OCI-LY1 (cell line): Measurements from ENCODE around the gene RPS6KA2.
A peak's percentile ranks its signal among the peaks of the same experiment; 100 is the strongest.

Source experiments
- H2AFZ ChIP-seq: fragments of 200-600 bp; sonication (generic), shearing (Covaris generic); 2 replicates; pipeline ENCODE4 v1.6.0; 2014; ENCODE audit warnings: antibody characterized with exemption, mild to moderate bottlenecking, low read length
- H3F3A ChIP-seq: fragments of 200-600 bp; sonication (generic), shearing (Covaris generic); 2 replicates; pipeline ENCODE4 v1.6.0; 2014; ENCODE audit warnings: mild to moderate bottlenecking, antibody characterized with exemption, low read length, moderate library complexity; ENCODE audit not compliant: insufficient read depth
- H3K27ac ChIP-seq: fragments of 200-600 bp; sonication (generic); 2 replicates; pipeline ENCODE4 v1.5.1; 2014; ENCODE audit warnings: low read length, mixed run types, mild to moderate bottlenecking, low read depth; ENCODE audit not compliant: poor library complexity, severe bottlenecking
- H3K27me3 ChIP-seq: fragments of 200-600 bp; sonication (generic); 2 replicates; pipeline ENCODE4 v1.6.0; 2014; ENCODE audit warnings: antibody characterized with exemption, mild to moderate bottlenecking, low read length, moderate library complexity; ENCODE audit not compliant: insufficient read depth
- H3K36me3 ChIP-seq: fragments of 200-600 bp; sonication (generic); 2 replicates; pipeline ENCODE4 v1.6.1; 2014; ENCODE audit warnings: mild to moderate bottlenecking, antibody characterized with exemption, low read length, moderate library complexity, mixed read lengths; ENCODE audit not compliant: insufficient read depth
- H3K4me1 ChIP-seq: fragments of 200-600 bp; sonication (generic); 2 replicates; pipeline ENCODE4 v1.5.1; 2014; ENCODE audit warnings: mild to moderate bottlenecking, low read length, moderate library complexity; ENCODE audit not compliant: insufficient read depth, severe bottlenecking
- H3K4me2 ChIP-seq: fragments of 200-600 bp; sonication (generic), shearing (Covaris generic); 2 replicates; pipeline ENCODE4 v1.6.1; 2014; ENCODE audit warnings: low read length
- H3K4me3 ChIP-seq: fragments of 200-600 bp; sonication (generic); 2 replicates; pipeline ENCODE4 v1.5.1; 2014; ENCODE audit warnings: low read length, low read depth, mild to moderate bottlenecking, mixed read lengths; ENCODE audit not compliant: poor library complexity, severe bottlenecking
- H3K79me2 ChIP-seq: fragments of 200-600 bp; shearing (Covaris generic); 2 replicates; pipeline ENCODE4 v1.6.1; 2016; ENCODE audit warnings: mixed run types, low read length, mixed read lengths; ENCODE audit not compliant: insufficient read depth
- H3K9ac ChIP-seq: fragments of 200-600 bp; sonication (generic), shearing (Covaris generic); 2 replicates; pipeline ENCODE4 v1.6.1; 2014; ENCODE audit warnings: mild to moderate bottlenecking, low read length, mixed read lengths
- H3K9me2 ChIP-seq: fragments of 200-600 bp; sonication (generic), shearing (Covaris generic); 2 replicates; pipeline ENCODE4 v1.6.1; 2014; ENCODE audit warnings: low read depth, mild to moderate bottlenecking, low read length, mixed read lengths
- H3K9me3 ChIP-seq: fragments of 200-600 bp; shearing (Covaris generic); 2 replicates; pipeline ENCODE4 v1.6.1; 2014; ENCODE audit warnings: low read length, mixed read lengths
- H4K20me1 ChIP-seq: fragments of 200-600 bp; sonication (generic), shearing (Covaris generic); 2 replicates; pipeline ENCODE4 v1.6.0; 2016; ENCODE audit warnings: mild to moderate bottlenecking, low read length; ENCODE audit not compliant: insufficient read depth
- CTCF ChIP-seq: fragments of 200-600 bp; sonication (generic), shearing (Covaris generic); IDR thresholded peaks from 2 replicates; pipeline ENCODE4 v1.5.1; 2017; ENCODE audit warnings: mild to moderate bottlenecking, antibody characterized with exemption, low read length, moderate library complexity, mixed read lengths
- EZH2 ChIP-seq: fragments of 200-600 bp; sonication (generic), shearing (Covaris generic); IDR thresholded peaks from 2 replicates; pipeline ENCODE4 v1.8.0; 2017; ENCODE audit warnings: borderline replicate concordance, mixed run types, mild to moderate bottlenecking, antibody characterized with exemption, low read length, moderate library complexity, mixed read lengths

RPS6KA2 gene

GRCh38 chr6:166419286-166419685 is 207.8 kb downstream of the RPS6KA2 start:
- Histone ChIP-seq H3K9ac (no peak overlapping the region), H2AFZ (no peak overlapping the region), H3K9me2 (no peaks in the 10 kb centered on the region), H3K4me1 (no peaks in the 10 kb centered on the region), H3K27ac (peak overlapping the region; percentile 53), H3K36me3 (no peaks in the 10 kb centered on the region), H3K9me3 (no peaks in the 10 kb centered on the region), H3K4me2 (no peak overlapping the region), H3F3A (no peaks in the 10 kb centered on the region), H3K4me3 (no peak overlapping the region), H3K27me3 (no peaks in the 10 kb centered on the region), H4K20me1 (no peaks in the 10 kb centered on the region), H3K79me2 (no peaks in the 10 kb centered on the region)
- no peak for TF ChIP-seq EZH2
- no peak for TF ChIP-seq CTCF

GRCh38 chr6:166418691-166419143 is 208.3 kb downstream of the RPS6KA2 start:
- Histone ChIP-seq H3K9me2 (no peaks in the 10 kb centered on the region), H3K4me1 (no peaks in the 10 kb centered on the region), H2AFZ (no peak overlapping the region), H3K4me2 (no peak overlapping the region), H3K79me2 (no peaks in the 10 kb centered on the region), H3K36me3 (no peaks in the 10 kb centered on the region), H4K20me1 (no peaks in the 10 kb centered on the region), H3K4me3 (no peak overlapping the region), H3F3A (no peaks in the 10 kb centered on the region), H3K27ac (no peak overlapping the region), H3K27me3 (no peaks in the 10 kb centered on the region), H3K9ac (no peak overlapping the region), H3K9me3 (no peaks in the 10 kb centered on the region)
- TF ChIP-seq EZH2 (no peak), CTCF (no peak)

GRCh38 chr6:166417285-166417691 is 209.8 kb downstream of the RPS6KA2 start:
- Histone ChIP-seq H3K36me3 (no peaks in the 10 kb centered on the region), H3K9me3 (no peaks in the 10 kb centered on the region), H3F3A (no peaks in the 10 kb centered on the region), H3K9me2 (no peaks in the 10 kb centered on the region), H3K27ac (no peak overlapping the region), H3K4me3 (no peak overlapping the region), H3K9ac (no peak overlapping the region), H3K4me1 (no peaks in the 10 kb centered on the region), H3K27me3 (no peaks in the 10 kb centered on the region), H3K79me2 (no peaks in the 10 kb centered on the region), H3K4me2 (no peak overlapping the region), H4K20me1 (no peaks in the 10 kb centered on the region), H2AFZ (no peak overlapping the region)
- TF ChIP-seq EZH2 (no peak), CTCF (no peak)
